PC-3 (cell line): ENCODE results near the gene APH1B. TPM values are rescaled to one million over a fixed set of nuclear protein-coding genes. Genes with fewer than 3 reads are reported as not detected.

ENCODE experiments used
- ATAC-seq: fragments of 200-7000 bp; cut with Tn5 transposase; 2 replicates; pipeline ENCODE4 v1.9.1; 2020; ENCODE audit warnings: mild to moderate bottlenecking, moderate library complexity
- BruUV-seq: library from RNA; stranded (reverse); fragments of 400-500 nt; replicated peaks from 2 replicates; lab custom pipeline; 2021; lab: Mats Ljungman, UMichigan
- CTCF ChIA-PET: fragments of 300-600 bp; sonication (Branson Sonifier 250); formaldehyde crosslinking; loops from one replicate; lab custom pipeline; 2022; ENCODE audit warnings: antibody characterized with exemption; lab: Charles Lee
- POLR2A ChIA-PET: fragments of 300-600 bp; sonication (Branson Sonifier 250); formaldehyde crosslinking; loops from one replicate; lab custom pipeline; 2022; ENCODE audit warnings: antibody characterized with exemption; ENCODE audit not compliant: unreplicated experiment; lab: Charles Lee
- DNase-seq: peaks from one replicate; pipeline ENCODE4 v3.0.0-alpha.2; 2015
- H2AFZ ChIP-seq: fragments of 300-600 bp; sonication (generic); 2 replicates; pipeline ENCODE4 v1.6.0; 2016; ENCODE audit warnings: antibody characterized with exemption, low read length
- H3F3A ChIP-seq: fragments of 300-600 bp; sonication (generic); one replicate; pipeline ENCODE4 v1.6.0; 2017; ENCODE audit warnings: antibody characterized with exemption, low read length, control low read depth, mild to moderate bottlenecking; ENCODE audit not compliant: unreplicated experiment
- H3K27ac ChIP-seq: fragments of 300-600 bp; sonication (generic); 2 replicates; pipeline ENCODE4 v1.5.1; 2016; ENCODE audit warnings: mild to moderate bottlenecking, low read length
- H3K27me3 ChIP-seq: fragments of 300-600 bp; sonication (generic); 2 replicates; pipeline ENCODE4 v1.6.1; 2016; ENCODE audit warnings: low read length, mixed read lengths
- H3K36me3 ChIP-seq: fragments of 300-600 bp; sonication (generic); 2 replicates; pipeline ENCODE4 v1.6.1; 2016; ENCODE audit warnings: low read depth, mixed run types, low read length, mixed read lengths
- H3K4me1 ChIP-seq: fragments of 300-600 bp; sonication (generic); 2 replicates; pipeline ENCODE4 v1.5.1; 2016; ENCODE audit warnings: low read length; ENCODE audit not compliant: insufficient read depth
- H3K4me2 ChIP-seq: fragments of 300-600 bp; sonication (generic); 2 replicates; pipeline ENCODE4 v1.6.0; 2016; ENCODE audit warnings: low read length
- H3K4me3 ChIP-seq: fragments of 300-600 bp; sonication (generic); 2 replicates; pipeline ENCODE4 v1.5.1; 2016; ENCODE audit warnings: mild to moderate bottlenecking, low read length, mixed read lengths
- H3K79me2 ChIP-seq: fragments of 300-600 bp; sonication (generic); 2 replicates; pipeline ENCODE4 v1.6.1; 2017; ENCODE audit warnings: low read length, mixed read lengths
- H3K9ac ChIP-seq: fragments of 300-600 bp; sonication (generic); 2 replicates; pipeline ENCODE4 v1.6.0; 2016; ENCODE audit warnings: mild to moderate bottlenecking, low read length
- H3K9me2 ChIP-seq: fragments of 300-600 bp; sonication (generic); replicated peaks from 2 replicates; pipeline ENCODE4 v1.6.1; 2016; ENCODE audit warnings: mixed run types, low read length, mixed read lengths
- H3K9me3 ChIP-seq: fragments of 300-600 bp; sonication (generic); 2 replicates; pipeline ENCODE4 v1.6.1; 2016; ENCODE audit warnings: low read length, mixed read lengths
- H4K20me1 ChIP-seq: fragments of 300-600 bp; sonication (generic); 2 replicates; pipeline ENCODE4 v1.6.1; 2016; ENCODE audit warnings: low read length, mixed read lengths
- EZH2 ChIP-seq: fragments of 300-600 bp; sonication (generic); IDR thresholded peaks from one replicate; pipeline ENCODE4 v1.6.1; 2017; ENCODE audit warnings: antibody characterized with exemption, mild to moderate bottlenecking, low read length; ENCODE audit not compliant: unreplicated experiment
- EZH2phosphoT487 ChIP-seq: fragments of 300-600 bp; sonication (generic); IDR thresholded peaks from 2 replicates; pipeline ENCODE4 v1.6.1; 2018; ENCODE audit warnings: mild to moderate bottlenecking, antibody characterized with exemption, low read length, borderline replicate concordance
- intact Hi-C: fragments of 100-400 bp; cut with micrococcal nuclease; formaldehyde crosslinking; loops from 2 replicates; pipeline ENCODE4 v1.9.0; 2023
- total RNA-seq: library from RNA; depleted of rRNA; stranded (reverse); fragments of >200 nt; gene quantifications from 2 replicates; pipeline ENCODE4 v1.2.3, GENCODE V29; 2014
- TF ChIP-seq, protein P1 (sequence below): fragments of 300-600 bp; sonication (generic); conservative IDR thresholded peaks from 2 replicates; pipeline ENCODE4 v1.5.1; 2017; ENCODE audit warnings: antibody characterized with exemption, low read depth, mild to moderate bottlenecking, low read length

Gene APH1B
- total RNA-seq, 1 experiment from 2014 or later, result 2.8 TPM

DNA sequence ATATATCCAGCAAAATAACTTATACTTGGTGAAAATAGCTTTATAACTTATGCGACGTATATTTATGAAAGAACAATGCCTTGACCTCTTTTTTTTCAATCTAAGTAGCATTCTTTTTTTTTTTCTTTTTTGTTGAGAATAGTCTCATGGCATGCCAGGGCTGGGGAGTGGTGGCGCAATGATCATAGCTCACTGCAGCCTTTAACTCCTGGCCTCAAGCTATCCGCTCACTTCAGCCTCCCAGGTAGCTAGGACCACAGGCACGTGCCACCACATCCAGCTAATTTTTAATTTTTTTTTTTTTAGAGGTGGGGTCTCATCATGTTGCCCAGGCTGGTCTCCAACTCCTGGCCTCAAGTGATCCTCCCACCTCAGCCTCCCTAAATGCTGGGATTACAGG lies 44.5 kb upstream of the APH1B start:
- Histone ChIP-seq H3K9me3 (no peaks in the 10 kb centered on the region), H3K4me2 (no peak overlapping the region), H2AFZ (no peak overlapping the region), H3K9ac (no peak overlapping the region), H3F3A (peaks cover 4% of the 10 kb centered on the region), H3K36me3 (no peaks in the 10 kb centered on the region), H3K27ac (0 out of 2 replicates have a peak overlapping the region, but pooled peaks have one; percentile 66), H3K4me1 (peaks cover 56% of the 10 kb centered on the region), H4K20me1 (no peaks in the 10 kb centered on the region), H3K27me3 (no peaks in the 10 kb centered on the region), H3K4me3 (no peak overlapping the region), H3K9me2 (no peaks in the 10 kb centered on the region), H3K79me2 (no peaks in the 10 kb centered on the region)
- CTCF ChIA-PET, result no interaction called here
- intact Hi-C loops, result no loop called here
- no TSS peak for BruUV-seq
- ATAC-seq (no peak), DNase-seq (no peak)
- POLR2A ChIA-PET, result interaction anchor here (0.6 to 0.7 kb wide), 3 partner anchors 23 to 230 kb away, joined by 3 to 4 read pairs (median 3); no protein-coding TSS in a partner anchor
- TF ChIP-seq EZH2phosphoT487, result no peak
- TF ChIP-seq EZH2, result no peak
- TF ChIP-seq, protein P1, sequence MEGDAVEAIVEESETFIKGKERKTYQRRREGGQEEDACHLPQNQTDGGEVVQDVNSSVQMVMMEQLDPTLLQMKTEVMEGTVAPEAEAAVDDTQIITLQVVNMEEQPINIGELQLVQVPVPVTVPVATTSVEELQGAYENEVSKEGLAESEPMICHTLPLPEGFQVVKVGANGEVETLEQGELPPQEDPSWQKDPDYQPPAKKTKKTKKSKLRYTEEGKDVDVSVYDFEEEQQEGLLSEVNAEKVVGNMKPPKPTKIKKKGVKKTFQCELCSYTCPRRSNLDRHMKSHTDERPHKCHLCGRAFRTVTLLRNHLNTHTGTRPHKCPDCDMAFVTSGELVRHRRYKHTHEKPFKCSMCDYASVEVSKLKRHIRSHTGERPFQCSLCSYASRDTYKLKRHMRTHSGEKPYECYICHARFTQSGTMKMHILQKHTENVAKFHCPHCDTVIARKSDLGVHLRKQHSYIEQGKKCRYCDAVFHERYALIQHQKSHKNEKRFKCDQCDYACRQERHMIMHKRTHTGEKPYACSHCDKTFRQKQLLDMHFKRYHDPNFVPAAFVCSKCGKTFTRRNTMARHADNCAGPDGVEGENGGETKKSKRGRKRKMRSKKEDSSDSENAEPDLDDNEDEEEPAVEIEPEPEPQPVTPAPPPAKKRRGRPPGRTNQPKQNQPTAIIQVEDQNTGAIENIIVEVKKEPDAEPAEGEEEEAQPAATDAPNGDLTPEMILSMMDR, result no peak

DNA sequence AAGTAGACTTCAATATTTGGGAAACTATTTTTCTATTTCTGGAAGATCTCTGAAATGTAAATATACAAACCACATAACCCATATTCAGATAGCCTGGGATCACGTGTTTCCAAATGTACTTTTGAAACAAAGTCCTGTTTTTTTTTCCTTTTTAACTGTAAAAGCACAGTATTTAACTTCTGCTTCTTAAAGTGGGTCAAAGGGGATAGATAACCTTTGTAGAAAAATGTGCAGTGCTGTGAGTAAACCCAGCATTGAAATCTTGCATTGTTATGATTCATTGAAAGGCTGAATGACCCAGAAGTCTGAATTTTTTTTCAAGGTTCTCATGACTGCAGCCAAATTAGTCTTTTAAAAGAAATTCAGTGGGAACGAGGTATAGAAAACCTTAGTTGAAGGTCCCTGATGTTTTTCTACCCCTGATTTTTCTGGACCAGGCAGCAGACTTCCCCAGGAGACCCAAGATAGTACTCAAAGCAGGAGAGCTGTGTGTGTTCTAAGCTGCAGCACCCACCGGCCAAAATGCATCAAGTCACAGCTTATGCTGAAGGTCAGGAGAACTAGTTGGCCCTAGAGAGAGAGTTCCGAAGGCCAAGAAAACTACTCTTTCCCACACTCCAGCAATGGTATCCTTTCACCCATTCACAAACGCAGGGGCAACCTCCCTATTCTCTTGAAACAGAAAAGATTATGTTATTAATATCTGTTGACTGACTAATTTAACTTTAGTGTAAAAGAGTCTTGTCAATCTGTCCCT lies 43.6 kb upstream of the APH1B start:
- H3K9ac ChIP-seq, result peak overlapping the region; percentile 8; the same call in 1 of the 2 replicates
- peaks cover 58% of the 10 kb centered on the region for H3K4me1 ChIP-seq
- peak overlapping the region; percentile 66 for H3K27ac ChIP-seq
- ATAC-seq (peak; percentile 44), DNase-seq (peak; percentile 48)
- no peaks in the 10 kb centered on the region for H3K79me2 ChIP-seq
- H3K9me2 ChIP-seq, result no peaks in the 10 kb centered on the region
- H2AFZ ChIP-seq, result no peak overlapping the region
- no peaks in the 10 kb centered on the region for H3K27me3 ChIP-seq
- no peaks in the 10 kb centered on the region for H3K9me3 ChIP-seq
- peaks cover 4% of the 10 kb centered on the region for H3F3A ChIP-seq
- BruUV-seq, result no TSS peak
- no peaks in the 10 kb centered on the region for H3K36me3 ChIP-seq
- H3K4me2 ChIP-seq, result peak overlapping the region; percentile 57
- H4K20me1 ChIP-seq, result no peaks in the 10 kb centered on the region
- TF ChIP-seq EZH2phosphoT487 (no peak), EZH2 (no peak)
- TF ChIP-seq, protein P1, result no peak
- ChIA-PET CTCF (interaction anchor here (0.6 kb wide), 1 partner anchor 68 kb away, joined by 3 read pairs; no protein-coding TSS in a partner anchor), POLR2A (interaction anchor here (0.6 to 0.8 kb wide), 2 partner anchors 30 to 83 kb away, joined by 3 to 5 read pairs; no protein-coding TSS in a partner anchor)
- no peak overlapping the region for H3K4me3 ChIP-seq
- intact Hi-C loops, result no loop called here
